A375 (cell line): ENCODE data around the gene TMC5. TPM values are rescaled to one million over a fixed set of nuclear protein-coding genes. Genes with fewer than 3 reads are reported as not detected.

Source experiments
- total RNA-seq: library from RNA; depleted of rRNA; stranded (reverse); fragments of >200 nt; shearing (Covaris generic); gene quantifications from 2 replicates; pipeline ENCODE4 v1.2.3, GENCODE V29; 2014; rRNA removed

The TMC5 gene, protein sequence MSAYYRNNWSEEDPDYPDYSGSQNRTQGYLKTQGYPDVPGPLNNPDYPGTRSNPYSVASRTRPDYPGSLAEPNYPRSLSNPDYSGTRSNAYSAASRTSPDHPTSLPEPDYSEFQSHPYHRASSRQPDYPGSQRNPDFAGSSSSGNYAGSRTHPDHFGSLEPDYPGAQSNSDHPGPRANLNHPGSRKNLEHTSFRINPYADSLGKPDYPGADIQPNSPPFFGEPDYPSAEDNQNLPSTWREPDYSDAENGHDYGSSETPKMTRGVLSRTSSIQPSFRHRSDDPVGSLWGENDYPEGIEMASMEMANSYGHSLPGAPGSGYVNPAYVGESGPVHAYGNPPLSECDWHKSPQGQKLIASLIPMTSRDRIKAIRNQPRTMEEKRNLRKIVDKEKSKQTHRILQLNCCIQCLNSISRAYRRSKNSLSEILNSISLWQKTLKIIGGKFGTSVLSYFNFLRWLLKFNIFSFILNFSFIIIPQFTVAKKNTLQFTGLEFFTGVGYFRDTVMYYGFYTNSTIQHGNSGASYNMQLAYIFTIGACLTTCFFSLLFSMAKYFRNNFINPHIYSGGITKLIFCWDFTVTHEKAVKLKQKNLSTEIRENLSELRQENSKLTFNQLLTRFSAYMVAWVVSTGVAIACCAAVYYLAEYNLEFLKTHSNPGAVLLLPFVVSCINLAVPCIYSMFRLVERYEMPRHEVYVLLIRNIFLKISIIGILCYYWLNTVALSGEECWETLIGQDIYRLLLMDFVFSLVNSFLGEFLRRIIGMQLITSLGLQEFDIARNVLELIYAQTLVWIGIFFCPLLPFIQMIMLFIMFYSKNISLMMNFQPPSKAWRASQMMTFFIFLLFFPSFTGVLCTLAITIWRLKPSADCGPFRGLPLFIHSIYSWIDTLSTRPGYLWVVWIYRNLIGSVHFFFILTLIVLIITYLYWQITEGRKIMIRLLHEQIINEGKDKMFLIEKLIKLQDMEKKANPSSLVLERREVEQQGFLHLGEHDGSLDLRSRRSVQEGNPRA
- not detected in 2 replicates for total RNA-seq

DNA sequence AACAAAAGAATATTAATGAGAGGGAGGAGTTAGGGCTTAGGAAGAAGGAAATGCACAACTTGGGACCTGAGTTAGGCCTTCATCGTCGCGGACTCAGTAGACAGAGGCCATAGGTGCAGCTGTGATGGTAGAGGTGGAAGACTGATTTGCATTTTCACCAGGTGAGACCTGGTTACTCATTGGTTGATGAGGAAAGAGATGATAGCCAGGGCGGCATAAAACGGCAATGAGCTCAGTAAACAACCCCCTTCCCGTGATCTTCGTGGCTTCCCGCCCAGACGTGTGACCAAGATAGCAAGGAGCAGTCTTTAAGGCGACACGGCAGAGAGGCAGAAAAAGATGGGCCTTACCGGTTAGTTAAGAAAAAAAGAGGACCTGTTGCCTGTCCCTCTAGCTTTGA is at the start of gene TMC5:
Gene TMC5, plus strand, starts transcription at position 244 of the 400 bp plus-strand sequence. CDS start 22,156 bp downstream, outside the sequence.

GRCh38 chr16:19521471-19522396 is 104.1 kb downstream of the TMC5 start, which contains the start of gene GDE1:
GDE1 (minus strand) TSS chr16:19522098; CDS start chr16:19521964, 134 bp downstream.

GRCh38 chr16:19523559-19524355 is 106.1 kb downstream of the TMC5 start, which contains the start of gene CCP110:
CCP110 (plus strand) TSS chr16:19523942; CDS start chr16:19527882, 3,940 bp downstream.

Other genes starting within 250 kb of the TMC5 start
- gene SYT17, start 249.6 kb upstream of the TMC5 start, total RNA-seq: 0.82 and 2.8 TPM in 2 replicates
- gene CLEC19A, start 132.2 kb upstream of the TMC5 start, total RNA-seq: not detected in 2 replicates
- gene GDE1, start 104.2 kb downstream of the TMC5 start, total RNA-seq: 40.6 and 47.4 TPM in 2 replicates
- 14.5 and 16.0 TPM in 2 replicates for gene CCP110, start 106.1 kb downstream of the TMC5 start, total RNA-seq
- gene VPS35L, start 137.8 kb downstream of the TMC5 start, total RNA-seq: 20.8 and 22.1 TPM in 2 replicates